ENCODE results near the gene ACTL8. TPM values are rescaled to one million over a fixed set of nuclear protein-coding genes. Genes with fewer than 3 reads are reported as not detected.

The ACTL8 gene
- total RNA-seq, 1 donor from 2014 or later, result 0.26 TPM

DNA sequence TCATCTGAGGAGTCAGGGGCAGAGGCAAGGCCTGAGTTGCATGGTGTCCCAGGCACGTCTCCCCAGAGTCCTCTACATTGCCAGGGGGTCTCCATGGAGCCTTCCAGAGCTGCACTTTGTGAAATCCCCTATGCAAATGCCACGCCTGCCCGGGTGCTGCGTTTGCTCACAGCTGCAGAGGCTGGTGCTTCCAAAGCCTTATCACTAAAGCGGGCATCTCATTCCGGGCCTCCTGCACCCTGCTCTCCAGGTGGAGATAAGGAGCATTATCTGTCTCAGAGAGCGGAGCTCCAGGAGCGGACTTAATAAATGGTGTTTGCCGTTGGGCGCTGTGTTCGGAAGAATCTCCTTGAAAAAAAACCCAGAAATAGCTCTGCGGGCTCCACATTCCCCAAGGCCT, 25.9 kb upstream of the ACTL8 start:
- peaks cover 2% of the 10 kb centered on the region for H3K27me3 Mint-ChIP-seq (ENCODE audit: unreplicated experiment)
- no peaks in the 10 kb centered on the region for H3K9me3 Mint-ChIP-seq (ENCODE audit: unreplicated experiment)
- H3K27ac Mint-ChIP-seq (ENCODE audit: unreplicated experiment), result no peak overlapping the region
- no peak for DNase-seq (ENCODE audit: low spot score)
- H3K4me1 Mint-ChIP-seq (ENCODE audit: unreplicated experiment), result peaks cover 2% of the 10 kb centered on the region
- H3K36me3 Mint-ChIP-seq (ENCODE audit: low read depth, unreplicated experiment), result no peaks in the 10 kb centered on the region
- TF ChIP-seq, protein P1, sequence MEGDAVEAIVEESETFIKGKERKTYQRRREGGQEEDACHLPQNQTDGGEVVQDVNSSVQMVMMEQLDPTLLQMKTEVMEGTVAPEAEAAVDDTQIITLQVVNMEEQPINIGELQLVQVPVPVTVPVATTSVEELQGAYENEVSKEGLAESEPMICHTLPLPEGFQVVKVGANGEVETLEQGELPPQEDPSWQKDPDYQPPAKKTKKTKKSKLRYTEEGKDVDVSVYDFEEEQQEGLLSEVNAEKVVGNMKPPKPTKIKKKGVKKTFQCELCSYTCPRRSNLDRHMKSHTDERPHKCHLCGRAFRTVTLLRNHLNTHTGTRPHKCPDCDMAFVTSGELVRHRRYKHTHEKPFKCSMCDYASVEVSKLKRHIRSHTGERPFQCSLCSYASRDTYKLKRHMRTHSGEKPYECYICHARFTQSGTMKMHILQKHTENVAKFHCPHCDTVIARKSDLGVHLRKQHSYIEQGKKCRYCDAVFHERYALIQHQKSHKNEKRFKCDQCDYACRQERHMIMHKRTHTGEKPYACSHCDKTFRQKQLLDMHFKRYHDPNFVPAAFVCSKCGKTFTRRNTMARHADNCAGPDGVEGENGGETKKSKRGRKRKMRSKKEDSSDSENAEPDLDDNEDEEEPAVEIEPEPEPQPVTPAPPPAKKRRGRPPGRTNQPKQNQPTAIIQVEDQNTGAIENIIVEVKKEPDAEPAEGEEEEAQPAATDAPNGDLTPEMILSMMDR (IDR thresholded peaks at IDR 0.05; ENCODE audit: unreplicated experiment), result no peak
- no peak overlapping the region for H3K4me3 Mint-ChIP-seq (ENCODE audit: unreplicated experiment)

DNA sequence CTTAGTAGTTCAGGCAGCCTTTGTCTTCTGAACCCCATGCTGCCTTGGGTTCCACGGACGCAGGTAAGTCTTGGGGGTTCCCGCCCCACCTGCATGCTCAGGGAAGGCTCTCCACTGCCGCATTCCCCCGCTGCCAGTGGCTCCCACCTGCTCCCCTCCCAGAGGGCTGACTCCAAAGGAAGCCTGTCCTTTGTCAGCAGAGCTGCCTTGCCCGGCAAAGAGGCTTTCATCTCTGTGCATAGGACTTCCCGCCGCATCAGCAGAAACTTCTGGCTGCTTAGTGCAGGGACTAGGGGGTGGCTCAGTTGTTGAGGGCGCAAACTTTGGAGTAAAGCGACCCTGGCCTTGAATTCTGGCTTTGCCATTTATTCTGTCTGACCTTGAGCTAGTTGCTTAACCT, 25.2 kb upstream of the ACTL8 start:
- Mint-ChIP-seq H3K9me3 (ENCODE audit: unreplicated experiment) (no peaks in the 10 kb centered on the region), H3K27ac (ENCODE audit: unreplicated experiment) (no peak overlapping the region)

GRCh38 chr1:17731460-17731859, 23.7 kb upstream of the ACTL8 start:
- Mint-ChIP-seq H3K27me3 (ENCODE audit: unreplicated experiment) (peaks cover 2% of the 10 kb centered on the region), H3K36me3 (ENCODE audit: low read depth, unreplicated experiment) (no peaks in the 10 kb centered on the region), H3K4me3 (ENCODE audit: unreplicated experiment) (no peak overlapping the region), H3K4me1 (ENCODE audit: unreplicated experiment) (peaks cover 2% of the 10 kb centered on the region), H3K27ac (ENCODE audit: unreplicated experiment) (no peak overlapping the region), H3K9me3 (ENCODE audit: unreplicated experiment) (no peaks in the 10 kb centered on the region)
- no peak for DNase-seq (ENCODE audit: low spot score)
- TF ChIP-seq, protein P1 (IDR thresholded peaks at IDR 0.05; ENCODE audit: unreplicated experiment), result no peak

More for the DNA sequence above, 25.2 kb upstream of the ACTL8 start:
- peaks cover 2% of the 10 kb centered on the region for H3K4me1 Mint-ChIP-seq (ENCODE audit: unreplicated experiment)
- H3K36me3 Mint-ChIP-seq (ENCODE audit: low read depth, unreplicated experiment), result no peaks in the 10 kb centered on the region
- no peak overlapping the region for H3K4me3 Mint-ChIP-seq (ENCODE audit: unreplicated experiment)
- TF ChIP-seq, protein P1 (IDR thresholded peaks at IDR 0.05; ENCODE audit: unreplicated experiment), result no peak
- no peak for DNase-seq (ENCODE audit: low spot score)
- peaks cover 2% of the 10 kb centered on the region for H3K27me3 Mint-ChIP-seq (ENCODE audit: unreplicated experiment)

GRCh38 chr1:17732475-17732874, 22.7 kb upstream of the ACTL8 start:
- no peak overlapping the region for H3K4me3 Mint-ChIP-seq (ENCODE audit: unreplicated experiment)
- H3K4me1 Mint-ChIP-seq (ENCODE audit: unreplicated experiment), result peaks cover 2% of the 10 kb centered on the region
- no peaks in the 10 kb centered on the region for H3K36me3 Mint-ChIP-seq (ENCODE audit: low read depth, unreplicated experiment)
- DNase-seq (ENCODE audit: low spot score), result no peak
- H3K27me3 Mint-ChIP-seq (ENCODE audit: unreplicated experiment), result no peaks in the 10 kb centered on the region
- TF ChIP-seq, protein P1 (IDR thresholded peaks at IDR 0.05; ENCODE audit: unreplicated experiment), result no peak
- H3K9me3 Mint-ChIP-seq (ENCODE audit: unreplicated experiment), result no peaks in the 10 kb centered on the region
- no peak overlapping the region for H3K27ac Mint-ChIP-seq (ENCODE audit: unreplicated experiment)

GRCh38 chr1:17733661-17734060, 21.5 kb upstream of the ACTL8 start:
- H3K4me1 Mint-ChIP-seq (ENCODE audit: unreplicated experiment), result peaks cover 2% of the 10 kb centered on the region
- peaks cover 1% of the 10 kb centered on the region for H3K27me3 Mint-ChIP-seq (ENCODE audit: unreplicated experiment)

More at GRCh38 chr1:17733661-17734060, 21.5 kb upstream of the ACTL8 start:
- TF ChIP-seq, protein P1 (IDR thresholded peaks at IDR 0.05; ENCODE audit: unreplicated experiment), result no peak
- H3K4me3 Mint-ChIP-seq (ENCODE audit: unreplicated experiment), result no peak overlapping the region
- no peaks in the 10 kb centered on the region for H3K9me3 Mint-ChIP-seq (ENCODE audit: unreplicated experiment)
- no peak for DNase-seq (ENCODE audit: low spot score)
- H3K27ac Mint-ChIP-seq (ENCODE audit: unreplicated experiment), result no peak overlapping the region
- H3K36me3 Mint-ChIP-seq (ENCODE audit: low read depth, unreplicated experiment), result no peaks in the 10 kb centered on the region
